Testis (tissue), 2 donors: Measurements from ENCODE around the gene ARHGAP35.

Experiments
- CTCF ChIP-seq, 3 experiments: fragments of 450-650 bp in 2 of 3; fragments of 200-600 bp in 1 of 3; sonication (generic) in 1 of 3; IDR thresholded peaks; one replicate each; pipeline ENCODE4 v1.5.1; 2016 to 2019; ENCODE audit warnings: antibody characterized with exemption in 3 of 3, mild to moderate bottlenecking in 2 of 3, moderate library complexity in 1 of 3
- POLR2A ChIP-seq: fragments of 450-650 bp; IDR thresholded peaks from one replicate; pipeline ENCODE4 v1.6.1; 2017; ENCODE audit warnings: antibody characterized with exemption, mild to moderate bottlenecking, moderate library complexity

GRCh38 chr19:46880431-46880830, 19.6 kb downstream of the ARHGAP35 start:
- no peak for TF ChIP-seq CTCF (IDR thresholded peaks at IDR 0.05)
- TF ChIP-seq POLR2A: no peak
